GM21360 (cell line): ENCODE measurements around the gene LRRC41.
"Not testable (repeated sequence)": the region's sequence is repeated elsewhere in the genome, so short reads cannot be mapped to it uniquely, and the experiment has no call there.

Experiments
- ATAC-seq: cut with Tn5 transposase; IDR thresholded peaks from one replicate; pipeline ENCODE4 v1.9.1; 2021; ENCODE audit warnings: mild to moderate bottlenecking, moderate library complexity; ENCODE audit not compliant: unreplicated experiment

The LRRC41 gene

DNA sequence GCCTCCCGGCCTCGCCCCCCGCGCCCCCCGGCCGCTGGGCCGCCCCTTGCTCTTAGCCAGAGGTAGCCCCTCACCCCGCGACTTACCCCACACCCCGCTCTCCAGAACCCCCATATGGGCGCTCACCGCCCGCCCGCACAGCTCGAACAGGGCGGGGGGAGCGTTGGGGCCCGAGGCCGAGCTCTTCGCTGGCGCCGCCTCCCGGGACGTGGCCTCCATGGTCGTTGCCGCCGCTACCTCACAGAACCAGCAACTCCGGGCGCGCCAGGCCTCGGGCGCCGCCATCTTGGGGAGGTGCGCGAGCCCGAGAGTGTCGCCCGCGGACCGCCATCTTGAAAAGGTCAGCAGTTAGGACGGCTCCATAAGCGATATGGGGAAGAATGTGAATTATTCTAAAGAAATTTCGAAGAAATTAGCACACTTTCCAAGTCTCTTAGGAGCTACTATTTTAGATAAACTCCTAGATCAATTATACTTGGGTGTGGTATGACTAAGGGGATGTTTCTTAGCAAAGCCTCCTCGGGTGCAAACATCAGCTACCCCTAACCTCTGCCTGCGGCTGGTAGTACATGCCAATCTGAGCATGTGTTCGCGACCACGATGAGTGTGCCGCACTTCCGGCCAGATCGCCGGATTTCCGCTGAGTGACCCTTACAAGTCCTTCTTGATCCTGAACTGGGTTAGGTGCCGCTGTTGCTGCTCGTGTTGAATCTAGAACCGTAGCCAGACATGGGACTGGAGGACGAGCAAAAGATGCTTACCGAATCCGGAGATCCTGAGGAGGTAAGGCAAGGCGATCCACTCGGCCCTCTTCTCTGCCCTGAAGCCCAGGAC is at the start of gene LRRC41, which contains the start of gene UQCRH:
TSS of gene LRRC41 (minus strand) at position 579 of the 834 bp plus-strand sequence. CDS start at position 285, 294 bp downstream.
TSS of gene UQCRH (plus strand) at position 661 of the 834 bp plus-strand sequence. CDS start at position 730, 69 bp downstream.
- peak; percentile 72 for ATAC-seq

DNA sequence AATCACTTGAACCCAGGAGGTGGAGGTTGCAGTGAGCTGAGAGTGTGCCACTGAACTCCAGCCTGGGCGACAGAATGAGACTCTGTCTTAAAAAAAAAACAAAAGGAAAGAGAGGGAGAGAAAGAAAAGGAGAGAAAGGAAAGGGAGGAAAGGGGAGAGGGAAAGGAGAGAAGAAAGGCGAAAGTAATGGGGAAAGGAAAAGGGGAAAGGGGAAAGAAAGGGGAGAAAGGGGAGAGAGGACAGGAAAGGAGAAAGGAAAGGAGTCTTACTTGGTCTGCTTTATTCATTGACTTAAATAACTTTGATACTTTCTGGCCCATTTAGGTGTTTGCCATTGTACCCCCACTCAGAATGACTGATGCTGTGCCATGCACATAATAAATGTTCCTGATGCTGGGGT is 48.9 kb upstream of the LRRC41 start:
- ATAC-seq = no peak

DNA sequence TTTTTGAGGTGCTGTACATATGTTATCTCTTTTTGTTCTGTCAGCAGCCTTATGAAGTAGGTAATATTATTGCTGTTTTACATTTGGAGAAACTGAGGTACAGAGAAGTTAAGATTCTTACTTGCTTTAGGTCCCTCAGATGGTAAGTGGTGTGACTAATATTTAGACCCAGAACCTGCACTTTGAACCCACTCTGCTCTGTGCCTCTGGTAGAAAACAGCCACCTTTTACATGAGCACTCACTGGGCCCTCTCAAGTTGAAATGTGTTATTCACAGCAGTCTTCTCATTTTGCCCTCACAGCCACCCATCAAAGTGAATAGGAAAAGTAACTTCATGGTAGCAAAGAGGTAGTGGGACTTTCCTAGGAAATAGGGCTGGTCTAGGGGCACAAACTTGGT is 41.9 kb upstream of the LRRC41 start:
- no peak for ATAC-seq

DNA sequence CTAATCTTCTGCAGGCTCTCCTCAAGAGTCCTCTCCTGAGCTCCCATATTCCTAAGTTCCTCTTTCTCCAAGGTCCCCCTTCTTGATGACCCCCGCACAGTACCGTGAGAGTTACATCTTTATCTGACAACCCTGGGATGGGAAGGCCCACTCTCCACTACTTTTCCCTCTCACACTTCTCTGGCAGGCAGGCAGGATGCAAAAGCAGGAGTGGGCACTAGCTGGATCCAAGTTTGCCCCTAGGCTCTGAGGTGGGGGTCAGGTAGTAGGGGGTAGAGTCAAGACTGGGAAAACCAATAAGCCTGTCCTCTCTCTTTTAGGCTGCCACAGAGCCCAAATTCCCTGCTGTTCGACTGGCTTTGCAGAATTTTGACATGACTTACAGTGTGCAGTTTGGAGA is 41.1 kb upstream of the LRRC41 start:
- no peak for ATAC-seq

DNA sequence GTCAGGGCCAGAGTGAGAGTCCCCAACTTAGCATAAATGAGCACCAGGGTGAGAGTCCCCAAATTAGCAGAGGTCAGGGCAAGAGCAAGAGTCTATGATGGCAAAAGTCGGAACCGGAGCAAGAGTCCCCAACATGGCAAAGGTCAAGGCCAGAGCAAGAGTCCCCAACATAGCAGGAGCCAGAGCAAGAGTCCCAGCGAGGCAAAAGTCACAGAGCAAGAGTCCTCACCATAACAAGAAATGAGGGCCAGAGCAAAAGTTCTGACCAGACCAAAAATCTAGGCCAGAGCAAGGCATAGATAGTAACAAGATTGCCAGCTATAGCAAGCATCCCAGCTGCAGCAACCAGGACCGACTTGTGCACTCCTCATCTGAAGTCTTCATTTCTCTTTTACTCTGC is 40.3 kb upstream of the LRRC41 start:
- no peak for ATAC-seq

DNA sequence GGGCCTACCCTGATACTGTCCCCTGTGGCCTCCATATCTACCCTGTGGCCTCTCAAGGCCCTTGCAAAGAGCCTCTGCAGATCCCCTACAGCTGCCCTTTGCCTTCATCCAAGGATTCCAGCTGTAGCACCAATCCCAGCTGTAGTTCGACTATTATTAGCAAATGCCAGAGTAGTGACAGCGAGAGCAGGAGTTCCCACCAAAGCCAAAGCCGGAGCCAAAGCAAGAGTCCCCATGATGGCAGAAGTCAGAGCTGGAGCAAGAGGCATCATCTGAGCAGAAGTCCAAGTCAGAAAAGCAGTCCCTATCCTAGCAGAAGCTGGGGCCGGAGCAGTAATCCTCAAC is 39.9 kb upstream of the LRRC41 start:
- ATAC-seq = no peak

DNA sequence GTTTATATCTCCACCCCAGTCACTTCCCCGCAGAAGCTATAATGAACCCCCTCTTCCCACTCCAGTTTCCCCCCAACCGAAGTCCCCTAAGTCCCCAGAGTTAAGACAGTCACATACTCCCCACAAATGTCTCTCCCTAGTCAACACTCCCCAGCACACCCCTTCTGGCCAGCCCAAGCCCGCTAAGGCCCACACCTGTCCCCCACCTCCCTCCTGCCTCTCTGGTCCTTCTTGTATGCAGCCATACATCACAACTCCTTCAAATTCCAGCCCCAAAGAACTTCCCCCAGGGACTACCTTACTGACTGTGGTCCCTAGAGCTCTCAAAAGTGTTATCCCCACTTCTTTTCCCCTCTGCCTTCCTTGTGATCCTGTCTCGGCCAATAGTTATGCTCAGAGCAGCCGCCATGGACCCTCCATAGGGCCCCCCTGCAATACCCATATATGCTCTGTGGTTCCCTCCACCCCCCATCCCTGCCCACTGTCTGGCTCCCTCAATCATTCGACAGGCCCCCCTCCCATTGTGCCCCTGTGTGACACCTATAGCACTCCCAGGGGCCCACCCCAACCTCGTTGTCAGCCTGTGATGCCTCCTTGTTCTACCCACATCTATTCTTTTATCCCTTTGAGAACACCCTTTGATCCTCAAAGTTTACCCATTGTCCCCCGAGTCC is 39.4 kb upstream of the LRRC41 start:
- ATAC-seq = no peak

DNA sequence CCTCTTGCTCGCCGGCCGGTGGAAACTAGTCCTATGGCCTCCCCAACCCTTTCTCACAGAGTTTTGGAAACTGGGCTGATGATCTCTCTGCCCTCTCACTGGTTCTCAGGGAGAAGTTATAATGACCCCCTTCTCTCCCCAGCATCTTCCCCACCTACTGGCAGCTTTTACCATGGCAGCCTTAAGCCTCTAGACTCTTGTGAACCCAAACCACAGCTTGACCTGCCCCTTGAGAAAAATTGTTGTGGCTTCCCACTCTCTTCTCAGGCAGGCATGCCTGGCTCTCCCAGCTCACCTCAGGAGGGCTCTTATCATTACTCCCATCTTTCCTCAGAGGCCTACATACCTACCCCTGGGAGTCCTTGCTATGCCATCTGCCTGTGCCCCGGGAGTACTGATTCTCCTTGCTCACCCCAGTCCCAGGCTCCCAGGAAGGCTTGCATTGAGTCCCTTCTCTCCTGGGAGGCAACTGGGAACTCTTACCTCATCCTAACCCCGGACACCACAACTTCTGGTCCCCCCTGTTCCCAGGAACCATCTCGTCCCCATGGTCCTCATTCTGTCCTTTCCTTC is 38.8 kb upstream of the LRRC41 start:
- no peak for ATAC-seq

GRCh38 chr1:46341222-46342083 is 38.0 kb upstream of the LRRC41 start:
- ATAC-seq = no peak

DNA sequence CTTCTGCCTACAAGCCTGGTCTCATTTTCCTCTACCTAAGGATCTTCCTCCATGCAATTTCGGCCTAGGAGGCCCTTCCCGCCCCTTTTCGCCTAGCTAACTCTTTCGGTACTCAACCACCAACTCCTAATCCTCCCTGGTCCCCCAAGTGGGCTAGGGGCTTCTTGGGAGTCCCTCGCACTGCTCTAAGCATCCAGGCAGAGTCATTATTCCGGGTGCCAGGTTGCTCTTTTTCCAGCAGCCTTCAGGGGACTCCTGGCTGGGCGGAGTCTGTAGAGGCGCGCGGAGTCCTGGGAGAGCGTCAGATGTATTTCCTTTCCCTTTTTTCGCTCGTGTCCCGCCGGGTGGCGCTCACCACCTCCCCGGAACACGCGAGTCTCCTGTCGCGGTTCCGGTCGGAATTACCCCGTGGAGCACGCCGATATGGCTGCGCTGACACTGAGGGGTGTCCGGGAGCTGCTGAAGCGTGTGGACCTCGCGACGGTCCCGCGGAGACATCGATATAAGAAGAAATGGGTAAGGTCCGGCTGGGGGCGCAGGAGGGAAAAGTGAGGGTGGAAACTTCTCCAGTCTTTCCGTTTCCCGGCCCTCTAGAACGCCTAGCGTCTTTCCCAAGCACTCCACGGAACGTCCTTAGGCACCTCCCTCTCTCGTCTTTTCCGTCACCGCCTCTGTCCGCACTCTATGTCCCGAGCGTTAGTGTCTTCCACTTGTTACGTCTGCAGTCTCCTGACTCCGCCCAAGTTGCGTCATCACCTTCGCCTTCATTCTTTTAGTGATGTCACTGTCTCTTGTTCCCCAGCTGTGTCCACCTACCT is 37.2 kb upstream of the LRRC41 start, which contains the start of gene NSUN4:
TSS of gene NSUN4 (plus strand) at position 404 of the 818 bp plus-strand sequence. CDS start at position 424, 20 bp downstream.
- peak; percentile 76 for ATAC-seq

- ATAC-seq = not testable (repeated sequence)
These were observed 34.0 kb upstream of the LRRC41 start for GRCh38 chr1:46337409-46337808.

DNA sequence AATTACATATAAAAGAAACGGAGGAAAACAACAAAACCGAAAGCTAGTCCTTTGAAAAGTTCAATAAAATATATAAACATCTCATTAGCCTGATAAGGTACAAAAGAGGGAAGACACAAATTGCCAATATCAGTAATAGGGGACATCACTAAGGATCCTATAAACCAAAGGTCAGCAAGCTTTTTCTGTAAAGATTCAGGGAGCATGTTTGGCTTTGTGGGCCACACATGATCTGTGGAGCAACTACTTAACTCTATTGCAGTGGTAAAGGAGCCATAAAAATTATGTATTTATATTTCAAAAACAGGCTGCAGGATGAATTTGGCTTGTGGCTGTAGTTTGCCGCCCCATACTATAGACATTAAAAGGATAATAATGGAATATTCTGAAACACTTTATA is 31.7 kb upstream of the LRRC41 start:
- ATAC-seq = no peak

GRCh38 chr1:46334030-46334384 is 30.6 kb upstream of the LRRC41 start:
- peak; percentile 5 for ATAC-seq

GRCh38 chr1:46333300-46334029 is 30.0 kb upstream of the LRRC41 start:
- ATAC-seq = peak; percentile 43

DNA sequence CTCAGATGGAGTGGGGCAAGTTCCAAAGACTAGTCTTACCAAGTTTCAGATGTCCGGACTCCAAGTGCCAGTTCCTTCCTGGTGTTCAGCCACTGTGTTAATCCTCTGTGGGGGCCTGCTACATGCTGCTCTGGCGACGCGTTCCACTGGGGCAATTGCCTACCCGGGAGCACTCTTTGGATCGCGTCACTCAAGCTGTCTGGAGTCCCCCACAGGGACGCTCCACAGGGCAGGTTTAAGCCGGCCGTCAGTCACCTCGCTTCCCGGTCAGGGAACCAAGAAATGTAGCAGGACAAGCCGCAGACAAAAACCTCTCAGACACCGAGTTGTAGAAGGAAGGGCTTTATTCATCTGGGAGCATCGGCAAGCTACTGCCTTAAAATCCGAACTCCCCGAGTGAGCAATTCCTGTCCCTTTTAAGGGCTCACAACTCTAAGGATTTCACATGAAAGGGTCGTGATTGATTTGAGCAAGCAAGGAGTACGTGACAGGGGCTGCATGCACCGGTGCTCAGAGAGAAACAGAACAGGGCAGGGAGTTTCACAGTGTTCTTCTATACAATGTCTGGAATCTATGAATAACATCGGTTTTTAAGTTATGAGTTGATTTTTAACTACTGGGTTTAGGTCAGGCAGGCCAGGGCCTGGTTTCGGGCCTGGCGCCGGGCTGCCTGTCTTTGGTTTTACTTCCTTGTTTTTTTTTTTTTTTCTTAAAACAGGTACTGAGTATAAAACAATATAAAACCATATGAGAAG is 28.5 kb upstream of the LRRC41 start:
- ATAC-seq = not testable (repeated sequence)

- ATAC-seq = not testable (repeated sequence)
These were observed 27.0 kb upstream of the LRRC41 start for GRCh38 chr1:46330381-46330780.

GRCh38 chr1:46329807-46330206 is 26.4 kb upstream of the LRRC41 start:
- ATAC-seq = not testable (repeated sequence)

GRCh38 chr1:46328182-46328581 is 24.8 kb upstream of the LRRC41 start:
- not testable (repeated sequence) for ATAC-seq
